Ascending aorta (tissue), 2 donors: ENCODE data around the gene SULT4A1. TPM values are rescaled to one million over a fixed set of nuclear protein-coding genes. Genes with fewer than 3 reads are reported as not detected.
A peak's percentile ranks its signal among the peaks of the same experiment; 100 is the strongest.

Source experiments
- DNase-seq, 2 donors: peaks; one replicate each; pipeline ENCODE4 v3.0.0-alpha.2; 2019; ENCODE audit warnings: low spot score in 2 of 2
- H3K27ac ChIP-seq, 2 donors: fragments of 200-600 bp; sonication (generic); one replicate each; pipeline ENCODE4 v1.5.1; 2016 to 2017; ENCODE audit warnings: mild to moderate bottlenecking in 1 of 2
- H3K27me3 ChIP-seq: fragments of 200-600 bp; sonication (generic); one replicate; pipeline ENCODE4 v1.5.1; 2017
- H3K36me3 ChIP-seq, 2 donors: fragments of 200-600 bp; sonication (generic); one replicate each; pipeline ENCODE4 v1.5.1; 2016
- H3K4me1 ChIP-seq, 2 donors: fragments of 200-600 bp; sonication (generic); one replicate each; pipeline ENCODE4 v1.5.1; 2016 to 2017; ENCODE audit warnings: mild to moderate bottlenecking in 1 of 2
- H3K4me3 ChIP-seq, 2 donors: fragments of 200-600 bp; sonication (generic); one replicate each; pipeline ENCODE4 v1.5.1; 2016 to 2017; ENCODE audit warnings: mild to moderate bottlenecking in 1 of 2
- H3K9me3 ChIP-seq, 2 donors: fragments of 200-600 bp; sonication (generic); one replicate each; pipeline ENCODE4 v1.5.1; 2016
- CTCF ChIP-seq, 3 experiments: fragments of 200-600 bp in 2 of 3; fragments of 450-650 bp in 1 of 3; sonication (generic) in 2 of 3; IDR thresholded peaks; one replicate each; pipeline ENCODE4 v1.5.1; 2016 to 2019; ENCODE audit warnings: antibody characterized with exemption in 3 of 3, mild to moderate bottlenecking in 1 of 3, moderate library complexity in 1 of 3
- intact Hi-C: fragments of 100-400 bp; cut with DNase I; formaldehyde crosslinking; loops from one replicate; pipeline ENCODE4 v1.15.1; 2023
- total RNA-seq: library from RNA; depleted of rRNA; stranded (reverse); fragments of >200 nt; gene quantifications from one replicate; pipeline ENCODE4 v1.1.0, GENCODE V29; 2016

SULT4A1 gene
- total RNA-seq, 1 donor from 2014 or later = not detected

- TF ChIP-seq CTCF (IDR thresholded peaks at IDR 0.05) = no peak
- Histone ChIP-seq H3K27me3 (peaks cover 10% of the 10 kb centered on the region), H3K9me3 (peaks cover 0 to 7% of the 10 kb centered on the region in 2 donors), H3K27ac (no peak overlapping the region), H3K36me3 (no peaks in the 10 kb centered on the region), H3K4me1 (no peaks in the 10 kb centered on the region), H3K4me3 (no peak overlapping the region)
- no peak for DNase-seq
- intact Hi-C loops = no loop called here
Measured at GRCh38 chr22:43860831-43861230, 1.5 kb downstream of the SULT4A1 start.

GRCh38 chr22:43860126-43860525 is 2.2 kb downstream of the SULT4A1 start:
- no peak overlapping the region for H3K27ac ChIP-seq
- H3K36me3 ChIP-seq = no peaks in the 10 kb centered on the region
- no peak overlapping the region for H3K4me3 ChIP-seq
- intact Hi-C loops = no loop called here
- peaks cover 0 to 7% of the 10 kb centered on the region in 2 donors for H3K9me3 ChIP-seq
- DNase-seq = no peak
- peaks cover 10% of the 10 kb centered on the region for H3K27me3 ChIP-seq
- TF ChIP-seq CTCF (IDR thresholded peaks at IDR 0.05) = no peak
- no peaks in the 10 kb centered on the region for H3K4me1 ChIP-seq

- Histone ChIP-seq H3K9me3 (peaks cover 0 to 7% of the 10 kb centered on the region in 2 donors), H3K27ac (no peak overlapping the region), H3K4me1 (no peaks in the 10 kb centered on the region), H3K36me3 (no peaks in the 10 kb centered on the region), H3K4me3 (no peak overlapping the region), H3K27me3 (peaks cover 10% of the 10 kb centered on the region)
- intact Hi-C loops = no loop called here
- no peak for DNase-seq
- TF ChIP-seq CTCF (IDR thresholded peaks at IDR 0.05) = no peak
Measured at GRCh38 chr22:43859621-43860020, 2.7 kb downstream of the SULT4A1 start.

- Histone ChIP-seq H3K27me3 (peaks cover 10% of the 10 kb centered on the region), H3K4me1 (no peaks in the 10 kb centered on the region), H3K27ac (no peak overlapping the region), H3K4me3 (no peak overlapping the region), H3K9me3 (peaks cover 0 to 7% of the 10 kb centered on the region in 2 donors), H3K36me3 (no peaks in the 10 kb centered on the region)
- no peak for TF ChIP-seq CTCF (IDR thresholded peaks at IDR 0.05)
- DNase-seq = peak in 1 of 2 donors; percentile 38
- intact Hi-C loops = no loop called here
Measured at GRCh38 chr22:43859176-43859575, 3.1 kb downstream of the SULT4A1 start.

GRCh38 chr22:43858156-43858895 is 4.0 kb downstream of the SULT4A1 start:
- intact Hi-C loops = no loop called here
- peak in 1 of 2 donors; percentile 31 for DNase-seq

More at GRCh38 chr22:43858156-43858895, 4.0 kb downstream of the SULT4A1 start:
- TF ChIP-seq CTCF (IDR thresholded peaks at IDR 0.05) = no peak
- H3K36me3 ChIP-seq = no peaks in the 10 kb centered on the region
- H3K9me3 ChIP-seq = peaks cover 0 to 7% of the 10 kb centered on the region in 2 donors
- peaks cover 4% of the 10 kb centered on the region for H3K27me3 ChIP-seq
- no peaks in the 10 kb centered on the region for H3K4me1 ChIP-seq
- no peak overlapping the region for H3K4me3 ChIP-seq
- no peak overlapping the region for H3K27ac ChIP-seq
